ENCODE data around the gene GPHN. TPM values are rescaled to one million over a fixed set of nuclear protein-coding genes. Genes with fewer than 3 reads are reported as not detected.

The GPHN gene
- total RNA-seq, 1 donor from 2014 or later, result 8.8 TPM

- DNase-seq, result no peak
These were observed 662.7 kb downstream of the GPHN start for GRCh38 chr14:67170660-67171059.

DNA sequence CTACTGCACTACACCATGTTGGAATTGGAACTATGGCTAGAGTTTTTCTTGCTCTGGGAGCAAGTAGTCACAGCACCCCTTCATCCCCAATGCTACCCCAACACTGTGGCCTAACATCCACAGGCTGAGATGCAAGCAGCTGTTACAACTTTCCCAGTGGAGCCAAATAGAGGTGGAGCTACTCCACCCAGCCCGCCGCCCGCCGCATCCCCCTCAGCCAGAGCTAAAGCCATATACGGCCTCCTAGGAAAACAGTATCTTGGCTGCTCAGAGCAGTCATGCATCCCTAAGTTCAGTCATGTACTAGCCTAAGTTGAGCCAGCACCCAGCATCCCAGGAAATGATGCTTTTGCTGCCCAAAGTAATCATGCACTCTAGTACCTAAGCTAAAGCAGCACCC lies 664.1 kb downstream of the GPHN start:
- DNase-seq, result no peak

- DNase-seq, result no peak
These were observed 664.6 kb downstream of the GPHN start for GRCh38 chr14:67172520-67172919.

DNA sequence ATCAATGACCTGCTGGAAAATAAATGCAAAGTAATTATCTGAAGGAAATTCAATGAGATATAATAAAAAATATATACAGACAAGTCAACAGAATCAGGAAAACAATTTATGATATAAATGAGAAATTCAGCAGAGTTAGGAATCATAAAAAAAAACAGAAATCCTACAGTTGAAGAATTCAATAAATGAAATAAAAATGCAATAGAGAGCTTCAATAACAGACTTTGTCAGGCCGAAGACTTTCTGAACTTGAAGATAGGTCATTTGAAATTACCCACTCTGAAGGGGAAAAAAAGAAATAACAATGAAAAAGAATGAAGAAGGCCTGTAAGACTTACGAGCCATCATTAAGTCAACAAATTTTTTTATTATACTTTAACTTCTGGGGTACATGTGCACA lies 665.8 kb downstream of the GPHN start:
- no peak for DNase-seq

GRCh38 chr14:67186172-67186768 lies 678.3 kb downstream of the GPHN start:
- no peak for DNase-seq

DNA sequence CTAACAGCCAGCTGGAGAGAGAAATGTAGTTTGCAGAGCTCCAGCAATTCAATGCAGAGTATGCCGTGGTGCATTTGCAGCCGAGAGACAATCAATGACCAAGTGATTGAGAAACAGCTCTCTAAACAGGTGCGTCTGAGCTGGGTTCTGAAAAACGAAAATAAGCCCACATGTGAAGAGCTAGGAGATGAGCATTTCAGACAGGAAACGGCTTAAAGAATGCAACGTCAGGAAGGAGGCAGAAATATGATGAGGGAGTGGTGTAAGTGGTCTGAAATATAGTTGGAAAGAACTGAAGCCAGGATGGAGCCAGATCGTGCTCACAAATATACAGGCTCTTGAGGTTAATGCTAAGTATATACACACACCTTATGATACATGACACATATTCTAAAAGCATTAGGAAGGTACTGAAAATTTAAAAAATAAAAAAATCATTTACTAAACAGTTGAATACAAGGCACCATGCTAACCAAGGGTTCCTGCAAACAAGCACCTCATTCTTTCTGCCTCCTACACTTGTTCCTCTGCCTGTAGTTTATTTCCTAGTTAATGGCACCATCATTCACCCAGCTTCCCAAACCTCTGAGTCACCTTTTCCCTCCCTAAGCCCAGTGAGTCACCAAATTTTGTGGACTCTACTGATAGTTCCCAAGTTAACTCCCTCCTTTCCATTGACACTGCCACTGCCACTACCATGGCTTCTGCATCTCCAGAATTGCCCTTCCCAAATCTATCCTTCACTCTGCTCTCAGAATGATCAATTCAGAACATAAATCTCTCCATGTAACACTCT lies 679.0 kb downstream of the GPHN start:
- peak; percentile 49 for DNase-seq

DNA sequence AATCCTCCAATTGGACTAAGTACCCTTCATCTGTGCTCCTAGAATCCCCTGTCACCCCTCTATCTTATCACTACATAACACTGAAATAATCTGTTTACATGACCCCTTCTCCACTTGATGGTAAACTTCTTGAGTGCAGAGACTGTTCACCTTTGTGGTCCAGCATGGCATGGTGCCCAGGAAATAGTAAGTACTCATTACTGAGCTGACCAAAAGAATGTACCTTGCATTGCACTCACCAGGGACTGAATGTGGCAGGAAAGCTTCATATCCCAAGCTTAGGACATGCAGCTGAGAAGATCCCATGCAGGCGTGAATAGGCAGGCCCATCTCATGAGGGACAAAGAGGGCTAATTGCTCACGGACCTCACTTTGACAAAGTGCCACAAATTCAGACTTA lies 679.9 kb downstream of the GPHN start:
- no peak for DNase-seq

DNA sequence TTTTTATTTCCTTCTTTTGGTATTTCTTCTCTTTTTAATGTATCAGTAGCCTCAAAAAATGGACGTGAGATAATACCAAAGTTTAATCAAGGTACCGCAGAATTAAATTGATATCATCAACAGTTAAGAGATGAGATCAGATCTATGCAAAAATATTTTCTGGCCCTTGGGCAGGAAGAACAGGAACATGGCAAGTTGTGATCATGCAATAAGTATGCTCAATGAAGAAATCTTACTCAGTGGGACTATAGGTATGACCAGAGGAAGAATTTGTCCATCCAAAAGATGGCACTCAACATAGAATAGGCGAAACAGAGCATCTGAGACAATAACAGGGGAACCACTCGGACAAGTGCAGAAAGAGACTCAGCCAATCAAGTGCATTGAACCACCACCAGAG lies 680.4 kb downstream of the GPHN start:
- DNase-seq, result no peak

GRCh38 chr14:67191768-67192290 lies 683.9 kb downstream of the GPHN start:
- no peak for DNase-seq

- DNase-seq, result no peak
These were observed 684.4 kb downstream of the GPHN start for GRCh38 chr14:67192366-67192765.

GRCh38 chr14:67195279-67195678 lies 687.3 kb downstream of the GPHN start:
- DNase-seq, result no peak

DNA sequence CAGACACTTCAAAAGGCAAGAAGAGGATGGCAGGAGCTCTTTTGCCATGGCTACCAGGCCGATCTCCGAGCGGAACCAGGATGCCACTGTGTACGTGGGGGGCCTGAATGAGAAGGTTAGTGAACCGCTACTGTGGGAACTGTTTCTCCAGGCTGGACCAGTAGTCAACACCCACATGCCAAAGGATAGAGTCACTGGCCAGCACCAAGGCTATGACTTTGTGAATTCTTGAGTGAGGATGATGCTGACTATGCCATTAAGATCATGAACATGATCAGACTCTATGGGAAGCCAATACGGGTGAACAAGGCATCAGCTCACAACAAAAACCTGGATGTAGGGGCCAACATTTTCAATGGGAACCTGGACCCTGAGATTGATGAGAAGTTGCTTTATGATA lies 691.1 kb downstream of the GPHN start:
- DNase-seq, result no peak

DNA sequence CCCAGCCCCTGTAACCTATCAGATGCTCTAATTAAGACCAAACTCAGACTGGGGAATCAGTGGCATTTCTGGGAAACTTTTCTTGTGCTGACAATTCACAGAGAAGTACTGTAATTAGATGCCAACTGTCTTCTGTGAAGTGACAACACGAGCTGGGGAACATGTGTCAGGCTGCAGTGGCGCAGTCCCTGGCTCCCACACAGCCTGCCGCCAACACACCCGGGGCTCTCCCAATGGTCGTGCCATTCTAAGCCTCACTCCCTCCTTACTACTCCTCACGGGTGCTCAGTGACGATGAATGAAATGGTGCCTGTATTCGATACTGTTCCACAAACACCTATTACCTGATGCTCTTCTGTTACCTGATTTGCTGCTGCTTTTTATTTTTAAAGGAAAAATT lies 699.9 kb downstream of the GPHN start:
- DNase-seq, result no peak

- DNase-seq, result no peak
These were observed 710.2 kb downstream of the GPHN start for GRCh38 chr14:67218126-67218525.

- DNase-seq, result no peak
These were observed 713.5 kb downstream of the GPHN start for GRCh38 chr14:67221248-67221981.

GRCh38 chr14:67221982-67222328 lies 714.0 kb downstream of the GPHN start:
- DNase-seq, result no peak

DNA sequence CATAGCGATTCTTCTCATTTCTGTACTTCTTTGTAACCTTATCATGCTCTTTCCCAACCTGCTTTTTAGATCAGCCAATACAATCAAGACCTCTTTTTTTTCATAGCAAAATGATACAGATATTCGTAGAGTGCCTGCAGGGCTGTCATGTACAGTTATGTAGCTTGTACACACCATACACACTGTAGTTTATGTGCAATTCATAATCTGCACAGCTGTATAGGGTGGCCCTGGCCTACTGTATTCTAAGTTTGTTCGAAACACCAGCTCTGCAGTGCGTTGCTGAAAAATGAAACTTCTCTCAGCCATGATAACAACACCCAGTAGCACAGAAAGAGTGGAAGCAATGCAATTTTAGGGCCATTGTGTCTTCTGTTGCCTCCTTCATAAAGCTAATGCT lies 717.6 kb downstream of the GPHN start:
- DNase-seq, result no peak

- no peak for DNase-seq
These were observed 720.5 kb downstream of the GPHN start for GRCh38 chr14:67228325-67228984.

Other genes with a start within 250 kb of the GPHN start
- not detected in 2 replicates for gene CCDC196, start 21.8 kb upstream of the GPHN start, total RNA-seq